ENCODE measurements around the gene FGF12.
"Not testable (repeated sequence)": the region's sequence is repeated elsewhere in the genome, so short reads cannot be mapped to it uniquely, and the experiment has no call there.

The FGF12 gene

GRCh38 chr3:192727032-192727847, at the start of gene FGF12:
FGF12 (minus strand) TSS chr3:192727541.
- DNase-seq = no peak

- DNase-seq = not testable (repeated sequence)
Measured at GRCh38 chr3:192774341-192774740, 47.0 kb upstream of the FGF12 start.

- no peak for DNase-seq
Measured at GRCh38 chr3:192772240-192772894, 45.0 kb upstream of the FGF12 start.

GRCh38 chr3:192758654-192759053, 31.3 kb upstream of the FGF12 start:
- DNase-seq = no peak

DNA sequence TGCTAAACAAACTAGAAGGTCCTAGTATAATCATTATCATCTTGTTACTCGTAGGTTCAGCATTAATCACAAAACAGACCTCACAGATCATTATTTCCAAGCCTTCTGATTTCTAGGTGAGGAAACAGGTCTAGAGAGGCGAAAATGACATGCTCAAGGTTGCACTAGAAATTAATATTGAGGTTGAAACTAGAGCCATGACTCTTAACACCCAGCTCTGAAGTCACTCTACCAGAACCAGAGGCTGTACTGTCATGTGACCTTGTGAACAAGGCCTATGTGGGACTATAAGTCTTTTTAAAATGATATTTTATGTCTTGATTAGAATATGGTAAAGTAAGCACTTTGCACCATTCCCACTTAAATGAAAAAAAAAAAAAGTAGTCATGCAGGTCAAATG, 23.8 kb upstream of the FGF12 start:
- no peak for DNase-seq

- no peak for DNase-seq
Measured at GRCh38 chr3:192750201-192750600, 22.9 kb upstream of the FGF12 start.

DNA sequence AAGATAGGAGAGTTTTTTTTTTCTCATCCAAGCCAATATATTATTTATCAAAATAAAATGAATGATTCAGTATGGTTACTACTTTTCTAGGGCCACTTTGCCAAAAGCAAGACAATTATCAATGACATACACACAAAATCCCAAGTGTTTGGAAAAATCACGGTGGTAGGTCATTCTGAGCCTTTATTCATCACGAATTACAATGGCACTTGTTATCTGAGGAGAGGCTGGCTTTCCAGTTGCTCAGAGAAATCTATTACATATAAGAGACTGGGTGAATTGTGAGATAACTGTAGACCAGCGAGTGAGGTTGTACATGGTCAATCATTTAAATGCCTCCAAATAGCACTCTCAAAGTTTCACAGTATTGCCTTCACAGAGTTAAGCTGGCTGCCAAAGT, 20.4 kb upstream of the FGF12 start:
- no peak for DNase-seq

- no peak for DNase-seq
Measured at GRCh38 chr3:192747145-192747544, 19.8 kb upstream of the FGF12 start.

- no peak for DNase-seq
Measured at GRCh38 chr3:192745150-192745549, 17.8 kb upstream of the FGF12 start.

DNA sequence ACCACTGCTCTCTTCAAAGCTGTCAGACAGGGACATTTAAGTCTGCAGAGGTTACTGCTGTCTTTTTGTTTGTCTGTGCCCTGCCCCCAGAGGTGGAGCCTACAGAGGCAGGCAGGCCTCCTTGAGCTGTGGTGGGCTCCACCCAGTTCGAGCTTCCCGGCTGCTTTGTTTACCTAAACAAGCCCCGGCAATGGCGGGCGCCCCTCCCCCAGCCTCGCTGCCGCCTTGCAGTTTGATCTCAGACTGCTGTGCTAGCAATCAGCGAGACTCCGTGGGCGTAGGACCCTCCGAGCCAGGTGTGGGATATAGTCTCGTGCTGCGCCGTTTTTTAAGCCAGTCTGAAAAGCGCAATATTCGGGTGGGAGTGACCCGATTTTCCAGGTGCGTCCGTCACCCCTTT, 17.3 kb upstream of the FGF12 start:
- DNase-seq = not testable (repeated sequence)

- DNase-seq = no peak
Measured at GRCh38 chr3:192737506-192737905, 10.2 kb upstream of the FGF12 start.

- DNase-seq = no peak
Measured at GRCh38 chr3:192731233-192731632, 3.9 kb upstream of the FGF12 start.

DNA sequence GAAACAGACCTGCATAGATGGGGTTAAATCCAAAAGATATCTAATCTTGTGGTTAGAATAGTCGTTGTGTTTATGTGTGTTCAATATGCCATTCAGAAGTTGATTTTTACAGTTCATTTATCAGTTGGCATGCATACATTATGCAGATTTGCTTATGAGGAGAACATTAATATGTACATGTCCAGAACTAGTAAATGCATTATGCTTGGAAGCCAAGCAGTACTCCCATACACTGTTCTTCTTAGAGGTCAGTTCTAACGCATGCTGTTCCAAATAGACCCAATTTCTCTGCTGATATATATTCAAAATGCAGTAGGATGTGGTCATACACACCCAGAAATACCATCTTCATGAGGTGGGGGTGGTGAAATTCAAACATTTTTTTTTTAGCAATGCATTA, 956 bp downstream of the FGF12 start:
- DNase-seq = no peak

GRCh38 chr3:192719964-192720363, 7.4 kb downstream of the FGF12 start:
- no peak for DNase-seq

- DNase-seq = no peak
Measured at GRCh38 chr3:192718156-192718555, 9.2 kb downstream of the FGF12 start.

DNA sequence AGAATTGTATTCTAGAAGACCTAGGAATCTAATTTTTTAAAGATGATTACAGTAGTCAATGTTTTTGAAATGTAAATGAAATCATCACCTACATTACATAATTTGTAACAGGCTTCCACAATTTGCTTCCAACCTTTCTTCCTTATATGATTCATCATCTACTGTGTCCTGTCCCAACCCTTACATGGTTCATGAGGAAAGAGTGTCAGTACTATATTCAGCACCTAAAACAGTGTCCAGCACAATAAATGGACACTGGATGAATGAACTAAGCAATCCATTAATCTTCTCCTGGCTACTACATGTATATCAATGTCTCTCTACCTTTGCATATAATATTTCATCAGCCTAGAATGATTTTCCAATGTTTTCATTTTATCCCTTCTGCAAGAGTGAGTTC, 12.2 kb downstream of the FGF12 start:
- DNase-seq = no peak

DNA sequence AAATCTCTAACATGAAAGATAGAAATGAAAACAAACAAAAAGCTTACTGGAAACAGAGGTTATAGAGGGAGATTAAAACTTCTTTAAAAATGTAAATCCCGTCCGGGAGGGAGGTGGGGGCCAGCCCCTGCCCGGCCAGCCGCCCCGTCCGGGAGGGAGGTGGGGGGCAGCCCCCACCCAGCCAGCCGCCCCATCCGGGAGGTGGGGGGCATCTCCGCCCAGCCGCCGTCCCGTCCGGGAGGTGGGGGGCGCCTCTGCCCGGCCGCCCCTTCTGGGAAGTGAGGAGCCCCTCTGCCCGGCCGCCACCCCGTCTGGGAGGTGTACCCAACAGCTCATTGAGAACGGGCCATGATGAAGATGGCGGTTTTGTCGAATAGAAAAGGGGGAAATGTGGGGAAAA, 16.2 kb downstream of the FGF12 start:
- not testable (repeated sequence) for DNase-seq

GRCh38 chr3:192710366-192710765, 17.0 kb downstream of the FGF12 start:
- DNase-seq = no peak

- no peak for DNase-seq
Measured at GRCh38 chr3:192706272-192706671, 21.1 kb downstream of the FGF12 start.

GRCh38 chr3:192700885-192701284, 26.5 kb downstream of the FGF12 start:
- no peak for DNase-seq

DNA sequence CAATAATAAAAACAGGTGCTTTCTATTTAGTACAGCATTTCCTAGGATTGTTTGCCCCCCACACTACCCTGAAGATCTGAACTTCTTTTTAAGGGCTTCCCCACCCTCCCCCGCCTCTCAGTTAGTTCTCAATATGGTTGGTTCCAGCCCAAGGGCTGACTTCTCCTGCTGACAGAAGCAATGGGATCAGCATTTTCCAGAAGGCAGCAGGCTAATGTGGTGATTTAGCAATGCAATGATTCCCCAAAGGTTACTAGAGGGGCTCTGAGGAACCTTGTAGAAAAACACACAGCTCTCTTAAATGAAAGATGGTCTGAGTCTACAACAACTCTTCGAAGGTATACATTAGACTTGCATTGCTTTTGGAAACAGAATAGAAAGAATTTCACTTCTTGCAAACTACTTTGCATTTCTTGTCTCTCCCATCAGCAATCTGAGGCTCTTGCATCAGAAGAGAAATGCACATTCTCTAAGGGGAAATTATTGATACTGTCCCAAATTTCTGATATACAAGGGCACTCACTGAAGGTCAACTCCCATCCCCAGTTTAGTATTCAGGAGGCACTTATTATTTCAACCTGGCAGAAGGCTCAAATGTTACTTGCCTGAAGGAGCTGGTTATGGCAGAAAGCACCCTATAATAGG, 30.3 kb downstream of the FGF12 start:
- no peak for DNase-seq

GRCh38 chr3:192687488-192688152, 39.7 kb downstream of the FGF12 start:
- no peak for DNase-seq

DNA sequence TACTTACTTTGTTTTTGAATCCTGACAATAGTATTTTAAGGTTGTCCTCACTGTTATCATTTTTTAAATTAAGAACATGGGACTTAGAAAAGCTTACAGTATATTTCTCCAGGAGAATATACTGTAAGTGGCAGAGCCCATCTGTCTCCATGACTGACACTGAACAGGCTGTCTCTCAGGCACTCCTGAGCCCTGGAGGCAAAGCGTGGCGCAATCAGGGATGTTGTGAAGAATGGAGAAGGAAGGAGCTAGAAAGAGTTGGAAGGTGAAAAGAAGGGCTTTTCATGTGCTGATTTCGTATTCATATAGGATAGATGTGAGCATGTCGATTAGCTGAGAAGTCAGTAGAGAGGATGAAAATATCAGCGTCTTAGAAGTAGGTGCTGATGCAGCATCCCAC, 41.5 kb downstream of the FGF12 start:
- DNase-seq = no peak

GRCh38 chr3:192684151-192684550, 43.2 kb downstream of the FGF12 start:
- DNase-seq = no peak
